GM19324 (cell line): ENCODE measurements around the gene KRT5.
"Not testable (repeated sequence)": the region's sequence is repeated elsewhere in the genome, so short reads cannot be mapped to it uniquely, and the experiment has no call there.

Experiments
- ATAC-seq: cut with Tn5 transposase; IDR thresholded peaks from one replicate; pipeline ENCODE4 v1.9.1; 2021; ENCODE audit warnings: mild to moderate bottlenecking, moderate library complexity; ENCODE audit not compliant: unreplicated experiment, low FRiP score

Gene KRT5

GRCh38 chr12:52498946-52499345 lies 21.2 kb downstream of the KRT5 start:
- ATAC-seq: no peak

- no peak for ATAC-seq
Observed at GRCh38 chr12:52497975-52498374, 22.2 kb downstream of the KRT5 start.

- ATAC-seq: no peak
Observed at GRCh38 chr12:52496590-52497071, 23.6 kb downstream of the KRT5 start.

GRCh38 chr12:52496054-52496453 lies 24.1 kb downstream of the KRT5 start:
- ATAC-seq: no peak

GRCh38 chr12:52495389-52495788 lies 24.8 kb downstream of the KRT5 start:
- ATAC-seq: no peak

- ATAC-seq: no peak
Observed at GRCh38 chr12:52494518-52494917, 25.7 kb downstream of the KRT5 start.

- ATAC-seq: no peak
Observed at GRCh38 chr12:52494100-52494499, 26.1 kb downstream of the KRT5 start.

- no peak for ATAC-seq
Observed at GRCh38 chr12:52493172-52493571, 27.0 kb downstream of the KRT5 start, which contains the start of gene KRT6A. TSS of gene KRT6A (minus strand) at chr12:52493257. CDS start at chr12:52493188, 69 bp downstream.

GRCh38 chr12:52492405-52492804 lies 27.8 kb downstream of the KRT5 start:
- not testable (repeated sequence) for ATAC-seq

GRCh38 chr12:52491495-52491894 lies 28.7 kb downstream of the KRT5 start:
- ATAC-seq: not testable (repeated sequence)

GRCh38 chr12:52488736-52489135 lies 31.5 kb downstream of the KRT5 start:
- no peak for ATAC-seq

GRCh38 chr12:52487744-52488443 lies 32.3 kb downstream of the KRT5 start:
- not testable (repeated sequence) for ATAC-seq

GRCh38 chr12:52487211-52487610 lies 33.0 kb downstream of the KRT5 start:
- no peak for ATAC-seq

GRCh38 chr12:52486166-52487105 lies 33.8 kb downstream of the KRT5 start:
- no peak for ATAC-seq

GRCh38 chr12:52480073-52480472 lies 40.1 kb downstream of the KRT5 start:
- no peak for ATAC-seq

GRCh38 chr12:52477651-52478050 lies 42.5 kb downstream of the KRT5 start:
- no peak for ATAC-seq

- ATAC-seq: no peak
Observed at GRCh38 chr12:52474212-52474611, 46.0 kb downstream of the KRT5 start.

GRCh38 chr12:52473768-52474167 lies 46.4 kb downstream of the KRT5 start, which contains the start of gene KRT6C:
TSS of gene KRT6C (minus strand) at chr12:52473805. CDS start at chr12:52473737, 68 bp downstream.
- ATAC-seq: no peak

- no peak for ATAC-seq
Observed at GRCh38 chr12:52469853-52470252, 50.3 kb downstream of the KRT5 start.

- ATAC-seq: no peak
Observed at GRCh38 chr12:52464897-52465296, 55.3 kb downstream of the KRT5 start.
